CD4-positive, alpha-beta T cell treated with Interleukin-1 beta for 1 hour (primary cell): ENCODE results near the gene PEA15.
A peak's percentile ranks its signal among the peaks of the same experiment; 100 is the strongest.

Experiments used
- DNase-seq, 2 donors: peaks; one replicate each; pipeline ENCODE4 v3.0.0-alpha.2; 2020 to 2022

PEA15 gene

GRCh38 chr1:160244209-160244608 is 39.0 kb downstream of the PEA15 start:
- no peak for DNase-seq

- no peak for DNase-seq
Observed at GRCh38 chr1:160245434-160245833, 40.2 kb downstream of the PEA15 start.

GRCh38 chr1:160247053-160247452 is 41.9 kb downstream of the PEA15 start:
- DNase-seq: no peak

- no peak for DNase-seq
Observed at GRCh38 chr1:160251011-160251410, 45.8 kb downstream of the PEA15 start.

- DNase-seq: peak; percentile 71 to 74
Observed at GRCh38 chr1:160251687-160252526, 46.7 kb downstream of the PEA15 start.

- DNase-seq: no peak
Observed at GRCh38 chr1:160255781-160256300, 50.7 kb downstream of the PEA15 start.

GRCh38 chr1:160256396-160257046 is 51.3 kb downstream of the PEA15 start:
- DNase-seq: no peak

- DNase-seq: no peak
Observed at GRCh38 chr1:160257411-160258015, 52.3 kb downstream of the PEA15 start.

GRCh38 chr1:160258177-160258798 is 53.1 kb downstream of the PEA15 start:
- DNase-seq: no peak

GRCh38 chr1:160260406-160261382 is 55.5 kb downstream of the PEA15 start:
- DNase-seq: peak in 1 of 2 donors; percentile 9

- DNase-seq: peak; percentile 80 to 87
Observed at GRCh38 chr1:160261556-160261892, 56.3 kb downstream of the PEA15 start.

GRCh38 chr1:160261893-160262794 is 57.0 kb downstream of the PEA15 start, which contains the start of gene DCAF8:
DCAF8 (minus strand) TSS chr1:160262549; CDS start chr1:160244008, 18,541 bp downstream.
- DNase-seq: peak; percentile 98 to 99

- DNase-seq: no peak
Observed at GRCh38 chr1:160264795-160265307, 59.7 kb downstream of the PEA15 start.
